ENCODE measurements around the gene LPIN1. TPM values are rescaled to one million over a fixed set of nuclear protein-coding genes. Genes with fewer than 3 reads are reported as not detected.

Gene LPIN1
- total and polyA plus RNA-seq, 2 of the 13 experiments (the other 11 are each of a cell fraction or from before 2014, with no cell fraction given): 9.7 to 19.4 TPM

GRCh38 chr2:11753452-11753885 lies 7.0 kb downstream of the LPIN1 start (continued):
- TF ChIP-seq ZBTB38 (CRISPR knock-in tag; IDR thresholded peaks at IDR 0.05): no peak
- no peak for TF ChIP-seq ZNF572 (CRISPR knock-in tag; IDR thresholded peaks at IDR 0.05)
- TF ChIP-seq MBNL3 (CRISPR knock-in tag; conservative IDR thresholded peaks at IDR 0.05): no peak

DNA sequence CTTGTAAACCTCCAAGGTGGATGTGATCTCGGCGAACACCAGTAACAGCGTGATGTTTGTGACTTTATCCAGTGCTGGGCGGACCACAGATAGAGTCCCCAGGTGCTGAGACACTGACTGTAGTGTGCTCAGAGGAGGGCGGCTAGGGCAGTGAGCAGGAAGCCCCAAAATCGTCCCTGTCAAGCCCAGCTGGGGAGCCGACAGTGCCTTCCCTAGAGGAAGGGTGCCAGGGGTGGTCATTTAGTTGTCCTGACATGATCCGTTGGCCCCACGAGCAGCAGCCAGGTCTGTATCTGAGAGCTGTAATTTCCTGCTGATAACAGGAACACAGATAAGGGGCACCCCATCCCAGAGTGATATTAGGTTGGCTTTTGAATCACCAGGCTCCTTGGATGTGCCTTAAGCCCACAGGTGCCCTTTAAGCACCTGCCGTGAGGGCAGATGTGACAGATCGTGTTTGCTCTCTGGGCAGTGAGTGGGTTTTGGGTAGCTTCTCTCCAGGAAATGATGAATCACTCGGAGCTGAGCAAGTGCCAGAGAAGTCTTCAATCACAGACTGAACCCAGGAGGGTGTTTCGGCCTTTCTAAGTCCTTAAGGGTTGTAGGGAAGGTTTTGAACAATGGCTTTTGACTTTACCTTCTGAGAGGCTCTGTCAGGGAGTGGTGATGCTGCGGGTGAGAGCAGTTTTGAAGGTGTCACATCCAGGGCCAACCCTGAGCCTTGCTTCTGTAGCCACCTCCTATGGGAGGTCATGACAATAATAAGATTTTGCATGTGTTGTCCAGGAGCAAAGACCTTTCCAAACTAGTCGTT lies 7.7 kb downstream of the LPIN1 start:
- H3K79me2 ChIP-seq (ENCODE audit: insufficient read depth, low read length): peaks cover 27% of the 10 kb centered on the region
- ChIA-PET POLR2A (interaction anchor here (1.1 kb wide), 1 partner anchor 11 kb away, joined by 6 read pairs; no protein-coding TSS in a partner anchor), CTCF (ENCODE audit: low intra/inter-chr PET ratio, low total read pairs) (no interaction called here)
- 88% methylated on average over 15 of the region's 15 CpGs for WGBS (ENCODE audit: low lambda C conversion rate)
- in situ Hi-C loops (cut with HindIII; ENCODE audit: extremely low pct_ligation_motif_present, low pct_unique_long_range_greater_than_20kb): no loop called here
- H3K4me1 ChIP-seq (ENCODE audit: insufficient read depth, low read length): peaks cover 15% of the 10 kb centered on the region
- no peak overlapping the region for H3K9ac ChIP-seq (ENCODE audit: insufficient read depth, low read depth, low read length)
- no TSS peak for BruUV-seq (replicated peaks)
- intact Hi-C loops (cut with micrococcal nuclease; ENCODE audit: unreplicated experiment): no loop called here
- H3K36me3 ChIP-seq (replicated peaks in 1 of 2; ENCODE audit: control insufficient read depth in 1 of 2, insufficient read depth in 2 of 2, low read length in 2 of 2): no peaks in the 10 kb centered on the region
- H3K27ac ChIP-seq (ENCODE audit: extremely low read length, insufficient read depth, low read length): no peak overlapping the region
- no peak for FAIRE-seq
- H4K20me1 ChIP-seq (ENCODE audit: insufficient read depth, low read length): no peaks in the 10 kb centered on the region; the same call in 1 of the 2 replicates
- H3K9me3 ChIP-seq (ENCODE audit: low read length): no peaks in the 10 kb centered on the region
- no peak overlapping the region for H2AFZ ChIP-seq (ENCODE audit: low read length)
- H3K4me3 ChIP-seq (replicated peaks in 1 of 3; ENCODE audit: insufficient read depth in 1 of 3, low read depth in 2 of 3, low read length in 3 of 3): no peak overlapping the region
- ATAC-seq: no peak; the same call in 2 of the 3 replicates
- DNase-seq (ENCODE audit: low spot score): no peak
- H3K4me2 ChIP-seq (ENCODE audit: low read depth, low read length): no peak overlapping the region
- H3K27me3 ChIP-seq (ENCODE audit: control insufficient read depth in 1 of 2, insufficient read depth in 2 of 2, low read length in 2 of 2): no peaks in the 10 kb centered on the region
- TF ChIP-seq IKZF1 (IDR thresholded peaks at IDR 0.05) (no peak), ZNF10 (CRISPR knock-in tag; IDR thresholded peaks at IDR 0.05; ENCODE audit: borderline replicate concordance, low read depth) (no peak), ONECUT2 (CRISPR knock-in tag; IDR thresholded peaks at IDR 0.05) (no peak), HNF4A (CRISPR knock-in tag; IDR thresholded peaks at IDR 0.05) (no peak), ZNF660 (CRISPR knock-in tag; IDR thresholded peaks at IDR 0.05; ENCODE audit: borderline replicate concordance, low read depth) (no peak), SMARCC2 (IDR thresholded peaks at IDR 0.05) (no peak), ZNF780A (CRISPR knock-in tag; IDR thresholded peaks at IDR 0.05) (no peak), MBD4 (IDR thresholded peaks at IDR 0.05; ENCODE audit: borderline replicate concordance, low read length) (no peak), KDM6A (CRISPR knock-in tag; IDR thresholded peaks at IDR 0.05; ENCODE audit: low read depth) (no peak), HIVEP1 (CRISPR knock-in tag; IDR thresholded peaks at IDR 0.05) (no peak), ZNF235 (CRISPR knock-in tag; IDR thresholded peaks at IDR 0.05; ENCODE audit: borderline replicate concordance) (no peak)
- TF ChIP-seq, protein P1, sequence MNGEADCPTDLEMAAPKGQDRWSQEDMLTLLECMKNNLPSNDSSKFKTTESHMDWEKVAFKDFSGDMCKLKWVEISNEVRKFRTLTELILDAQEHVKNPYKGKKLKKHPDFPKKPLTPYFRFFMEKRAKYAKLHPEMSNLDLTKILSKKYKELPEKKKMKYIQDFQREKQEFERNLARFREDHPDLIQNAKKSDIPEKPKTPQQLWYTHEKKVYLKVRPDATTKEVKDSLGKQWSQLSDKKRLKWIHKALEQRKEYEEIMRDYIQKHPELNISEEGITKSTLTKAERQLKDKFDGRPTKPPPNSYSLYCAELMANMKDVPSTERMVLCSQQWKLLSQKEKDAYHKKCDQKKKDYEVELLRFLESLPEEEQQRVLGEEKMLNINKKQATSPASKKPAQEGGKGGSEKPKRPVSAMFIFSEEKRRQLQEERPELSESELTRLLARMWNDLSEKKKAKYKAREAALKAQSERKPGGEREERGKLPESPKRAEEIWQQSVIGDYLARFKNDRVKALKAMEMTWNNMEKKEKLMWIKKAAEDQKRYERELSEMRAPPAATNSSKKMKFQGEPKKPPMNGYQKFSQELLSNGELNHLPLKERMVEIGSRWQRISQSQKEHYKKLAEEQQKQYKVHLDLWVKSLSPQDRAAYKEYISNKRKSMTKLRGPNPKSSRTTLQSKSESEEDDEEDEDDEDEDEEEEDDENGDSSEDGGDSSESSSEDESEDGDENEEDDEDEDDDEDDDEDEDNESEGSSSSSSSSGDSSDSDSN (CRISPR knock-in tag; IDR thresholded peaks at IDR 0.05): no peak
- TF ChIP-seq, protein P2, sequence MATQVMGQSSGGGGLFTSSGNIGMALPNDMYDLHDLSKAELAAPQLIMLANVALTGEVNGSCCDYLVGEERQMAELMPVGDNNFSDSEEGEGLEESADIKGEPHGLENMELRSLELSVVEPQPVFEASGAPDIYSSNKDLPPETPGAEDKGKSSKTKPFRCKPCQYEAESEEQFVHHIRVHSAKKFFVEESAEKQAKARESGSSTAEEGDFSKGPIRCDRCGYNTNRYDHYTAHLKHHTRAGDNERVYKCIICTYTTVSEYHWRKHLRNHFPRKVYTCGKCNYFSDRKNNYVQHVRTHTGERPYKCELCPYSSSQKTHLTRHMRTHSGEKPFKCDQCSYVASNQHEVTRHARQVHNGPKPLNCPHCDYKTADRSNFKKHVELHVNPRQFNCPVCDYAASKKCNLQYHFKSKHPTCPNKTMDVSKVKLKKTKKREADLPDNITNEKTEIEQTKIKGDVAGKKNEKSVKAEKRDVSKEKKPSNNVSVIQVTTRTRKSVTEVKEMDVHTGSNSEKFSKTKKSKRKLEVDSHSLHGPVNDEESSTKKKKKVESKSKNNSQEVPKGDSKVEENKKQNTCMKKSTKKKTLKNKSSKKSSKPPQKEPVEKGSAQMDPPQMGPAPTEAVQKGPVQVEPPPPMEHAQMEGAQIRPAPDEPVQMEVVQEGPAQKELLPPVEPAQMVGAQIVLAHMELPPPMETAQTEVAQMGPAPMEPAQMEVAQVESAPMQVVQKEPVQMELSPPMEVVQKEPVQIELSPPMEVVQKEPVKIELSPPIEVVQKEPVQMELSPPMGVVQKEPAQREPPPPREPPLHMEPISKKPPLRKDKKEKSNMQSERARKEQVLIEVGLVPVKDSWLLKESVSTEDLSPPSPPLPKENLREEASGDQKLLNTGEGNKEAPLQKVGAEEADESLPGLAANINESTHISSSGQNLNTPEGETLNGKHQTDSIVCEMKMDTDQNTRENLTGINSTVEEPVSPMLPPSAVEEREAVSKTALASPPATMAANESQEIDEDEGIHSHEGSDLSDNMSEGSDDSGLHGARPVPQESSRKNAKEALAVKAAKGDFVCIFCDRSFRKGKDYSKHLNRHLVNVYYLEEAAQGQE (IDR thresholded peaks at IDR 0.05; ENCODE audit: borderline replicate concordance in 1 of 2, low read depth in 1 of 2, low read length in 2 of 2): no peak
